H9 (cell line): ENCODE results near the gene MECR. TPM values are rescaled to one million over a fixed set of nuclear protein-coding genes. Genes with fewer than 3 reads are reported as not detected.

Source experiments
- DNase-seq: peaks from one replicate; pipeline ENCODE4 v3.0.0-alpha.2; 2017
- H2AFZ ChIP-seq: one replicate; pipeline ENCODE4 v1.6.1; 2013; ENCODE audit warnings: mild to moderate bottlenecking, low read length, control low read depth, moderate library complexity
- H2AK5ac ChIP-seq: 2 replicates; pipeline ENCODE4 v1.6.1; 2013; ENCODE audit warnings: low read length, control low read depth, mixed read lengths; ENCODE audit not compliant: insufficient read length
- H2BK120ac ChIP-seq: one replicate; pipeline ENCODE4 v1.6.1; 2013; ENCODE audit warnings: low read depth, mild to moderate bottlenecking, low read length, control low read depth, inconsistent platforms; ENCODE audit not compliant: poor library complexity, severe bottlenecking
- H2BK12ac ChIP-seq: 2 replicates; pipeline ENCODE4 v1.6.1; 2013; ENCODE audit warnings: low read length, control low read depth, mixed read lengths, low read depth; ENCODE audit not compliant: insufficient read length
- H2BK15ac ChIP-seq: 2 replicates; pipeline ENCODE4 v1.6.1; 2013; ENCODE audit warnings: low read depth, low read length, control low read depth
- H2BK20ac ChIP-seq: one replicate; pipeline ENCODE4 v1.6.1; 2013; ENCODE audit warnings: low read depth, mild to moderate bottlenecking, low read length, control low read depth, inconsistent platforms; ENCODE audit not compliant: poor library complexity, severe bottlenecking
- H2BK5ac ChIP-seq: 2 replicates; pipeline ENCODE4 v1.6.1; 2013; ENCODE audit warnings: low read length, control low read depth, mixed read lengths; ENCODE audit not compliant: insufficient read length
- H3K14ac ChIP-seq: 2 replicates; pipeline ENCODE4 v1.6.1; 2013; ENCODE audit warnings: low read length, control low read depth; ENCODE audit not compliant: insufficient read depth
- H3K18ac ChIP-seq: 2 replicates; pipeline ENCODE4 v1.6.1; 2013; ENCODE audit warnings: low read depth, mild to moderate bottlenecking, mixed read lengths, low read length, control low read depth; ENCODE audit not compliant: insufficient read length
- H3K23ac ChIP-seq: 2 replicates; pipeline ENCODE4 v1.6.1; 2013; ENCODE audit warnings: low read length, control low read depth, mixed read lengths, low read depth; ENCODE audit not compliant: insufficient read length
- H3K23me2 ChIP-seq: 2 replicates; pipeline ENCODE4 v1.6.1; 2013; ENCODE audit warnings: low read depth, mild to moderate bottlenecking, mixed read lengths, low read length, control low read depth; ENCODE audit not compliant: insufficient read length, poor library complexity, severe bottlenecking
- H3K27ac ChIP-seq: 2 replicates; pipeline ENCODE4 v1.5.1; 2013; ENCODE audit warnings: low read length, control low read depth, mixed read lengths, low read depth; ENCODE audit not compliant: insufficient read length
- H3K27me3 ChIP-seq: 2 replicates; pipeline ENCODE4 v1.6.1; 2013; ENCODE audit warnings: low read length, control low read depth, inconsistent platforms; ENCODE audit not compliant: insufficient read depth
- H3K4ac ChIP-seq: 2 replicates; pipeline ENCODE4 v1.6.1; 2013; ENCODE audit warnings: low read depth, mild to moderate bottlenecking, control low read depth, inconsistent platforms, low read length, moderate library complexity
- H3K4me1 ChIP-seq: 2 replicates; pipeline ENCODE4 v1.6.1; 2013; ENCODE audit warnings: low read length, control low read depth, inconsistent platforms; ENCODE audit not compliant: insufficient read depth
- H3K4me2 ChIP-seq: 2 replicates; pipeline ENCODE4 v1.6.1; 2013; ENCODE audit warnings: low read length, control low read depth, mixed read lengths; ENCODE audit not compliant: insufficient read length, insufficient read depth
- H3K56ac ChIP-seq: 2 replicates; pipeline ENCODE4 v1.6.1; 2013; ENCODE audit warnings: low read depth, mild to moderate bottlenecking, mixed read lengths, low read length, control low read depth; ENCODE audit not compliant: insufficient read length
- H3K79me1 ChIP-seq: 2 replicates; pipeline ENCODE4 v1.6.1; 2013; ENCODE audit warnings: low read depth, mild to moderate bottlenecking, moderate library complexity, low read length, control low read depth, inconsistent platforms; ENCODE audit not compliant: insufficient read depth, poor library complexity, severe bottlenecking
- H3K79me2 ChIP-seq: 2 replicates; pipeline ENCODE4 v1.6.1; 2013; ENCODE audit warnings: low read length, control low read depth, inconsistent platforms; ENCODE audit not compliant: insufficient read depth
- H3K9ac ChIP-seq: 2 replicates; pipeline ENCODE4 v1.6.1; 2013; ENCODE audit warnings: low read length, control low read depth, mixed read lengths; ENCODE audit not compliant: insufficient read length; ENCODE audit errors: extremely low read depth
- H3K9me3 ChIP-seq: one replicate; pipeline ENCODE4 v1.6.1; 2013; ENCODE audit warnings: low read depth, low read length, inconsistent platforms; ENCODE audit not compliant: control insufficient read depth
- H3T11ph ChIP-seq: one replicate; pipeline ENCODE4 v1.6.1; 2013; ENCODE audit warnings: mild to moderate bottlenecking, low read length, control low read depth, inconsistent platforms
- H4K20me1 ChIP-seq: one replicate; pipeline ENCODE4 v1.6.1; 2013; ENCODE audit not compliant: control insufficient read depth, insufficient read length, insufficient read depth
- H4K5ac ChIP-seq: 2 replicates; pipeline ENCODE4 v1.6.1; 2013; ENCODE audit warnings: low read depth, mild to moderate bottlenecking, mixed read lengths, low read length, control low read depth; ENCODE audit not compliant: insufficient read length
- H4K8ac ChIP-seq: replicated peaks from 2 replicates; pipeline ENCODE4 v1.6.1; 2013; ENCODE audit warnings: low read length, control low read depth, mixed read lengths, low read depth; ENCODE audit not compliant: insufficient read length
- H4K91ac ChIP-seq: 2 replicates; pipeline ENCODE4 v1.6.1; 2013; ENCODE audit warnings: low read depth, mild to moderate bottlenecking, moderate library complexity, mixed read lengths, low read length, control low read depth; ENCODE audit not compliant: insufficient read length
- H3K27ac Mint-ChIP-seq, 3 experiments: 2 replicates in 2 of 3; 3 replicates in 1 of 3; pipeline ENCODE4 v1.8.0; 2020 to 2021; ENCODE audit warnings: mixed read lengths in 3 of 3, mild to moderate bottlenecking in 1 of 3, moderate library complexity in 1 of 3
- H3K27me3 Mint-ChIP-seq: 2 replicates; pipeline ENCODE4 v1.8.0; 2021; ENCODE audit warnings: low read depth, mild to moderate bottlenecking, moderate library complexity, mixed read lengths
- H3K36me3 Mint-ChIP-seq, 3 experiments: 2 replicates in 2 of 3; 3 replicates in 1 of 3; pipeline ENCODE4 v1.8.0; 2020 to 2021; ENCODE audit warnings: low read depth in 3 of 3, mixed read lengths in 3 of 3; ENCODE audit not compliant: insufficient read depth in 1 of 3
- H3K4me1 Mint-ChIP-seq, 2 experiments: 2 replicates each; pipeline ENCODE4 v1.8.0; 2020; ENCODE audit warnings: mixed read lengths in 2 of 2
- H3K4me3 Mint-ChIP-seq, 2 experiments: 2 replicates in 1 of 2; 3 replicates in 1 of 2; pipeline ENCODE4 v1.8.0; 2020 to 2021; ENCODE audit warnings: mild to moderate bottlenecking in 2 of 2, mixed read lengths in 2 of 2, moderate library complexity in 1 of 2
- H3K9me3 Mint-ChIP-seq, 2 experiments: 2 replicates in 1 of 2; 3 replicates in 1 of 2; pipeline ENCODE4 v1.8.0; 2020; ENCODE audit warnings: mild to moderate bottlenecking in 2 of 2, mixed read lengths in 2 of 2, moderate library complexity in 1 of 2
- WGBS: extraction: QIAGEN DNeasy Blood & Tissue Kit; methylation state at CpG from one replicate; pipeline ENCODE4 v1.1.7; 2013; ENCODE audit warnings: missing lambda C conversion rate, low lambda C conversion rate, mixed read lengths; ENCODE audit not compliant: insufficient read length; ENCODE audit errors: extremely low coverage; 5-methylcytosine and 5-hydroxymethylcytosine counted together
- total RNA-seq: library from RNA; stranded (reverse); gene quantifications from 2 replicates; pipeline ENCODE4 v1.2.1, GENCODE V29; 2021
- TF ChIP-seq, protein P1 (sequence below): fragments of 200-600 bp; sonication (generic); conservative IDR thresholded peaks from 3 replicates; pipeline ENCODE4 v1.8.0; 2021; ENCODE audit warnings: antibody characterized with exemption, mild to moderate bottlenecking

The MECR gene
- total RNA-seq, 1 experiment from 2014 or later, result 30.9 TPM

DNA sequence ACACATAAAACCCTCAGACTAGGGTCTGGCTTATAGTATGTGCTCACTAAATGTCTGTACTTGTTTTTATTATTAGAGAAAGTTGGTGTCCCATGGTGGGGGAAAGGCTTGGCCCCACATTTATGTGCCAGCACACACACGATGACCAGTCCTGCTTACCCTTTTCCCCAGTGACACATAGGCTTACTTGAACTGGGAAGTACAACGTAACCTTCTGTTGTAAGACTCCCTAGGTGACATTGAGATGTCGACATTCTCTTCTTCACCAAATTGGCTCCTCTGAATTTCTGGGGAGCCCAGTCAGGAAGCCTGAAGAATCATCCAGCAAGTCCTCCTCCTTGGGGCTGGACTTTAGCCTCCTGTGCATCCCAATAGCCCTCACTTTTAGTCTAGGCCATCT is 1.7 kb upstream of the MECR start:
- H3T11ph ChIP-seq, result no peak overlapping the region
- WGBS, result no CpG with 5 or more reads among the region's 3 CpGs
- H2BK5ac ChIP-seq, result no peak overlapping the region
- H3K9me3 ChIP-seq, result no peaks in the 10 kb centered on the region
- Mint-ChIP-seq H3K27me3 (peaks cover 37% of the 10 kb centered on the region), H3K36me3 (peaks cover 0 to 5% (median 0%) of the 10 kb centered on the region in 3 experiments; a peak in 2 of 7 replicates), H3K27ac (no peak overlapping the region), H3K9me3 (peaks cover 3 to 6% of the 10 kb centered on the region in 2 experiments; a peak in 4 of 5 replicates), H3K4me1 (peaks cover 17 to 29% of the 10 kb centered on the region in 2 experiments), H3K4me3 (no peak overlapping the region)
- H3K23me2 ChIP-seq, result peaks cover 9% of the 10 kb centered on the region
- no peak overlapping the region for H3K4me2 ChIP-seq
- H2BK20ac ChIP-seq, result no peak overlapping the region
- H3K23ac ChIP-seq, result no peak overlapping the region
- no peak overlapping the region for H2BK12ac ChIP-seq
- H3K56ac ChIP-seq, result no peak overlapping the region
- peaks cover 8% of the 10 kb centered on the region; the same call in 1 of the 2 replicates for H3K27me3 ChIP-seq
- no peaks in the 10 kb centered on the region for H3K79me2 ChIP-seq
- DNase-seq, result no peak
- H2AK5ac ChIP-seq, result no peak overlapping the region
- no peaks in the 10 kb centered on the region for H3K79me1 ChIP-seq
- H4K20me1 ChIP-seq, result no peaks in the 10 kb centered on the region
- no peak overlapping the region for H3K4ac ChIP-seq
- no peak overlapping the region for H3K14ac ChIP-seq
- no peak overlapping the region for H2BK120ac ChIP-seq
- peaks cover 5% of the 10 kb centered on the region; the same call in 1 of the 2 replicates for H3K4me1 ChIP-seq
- H3K9ac ChIP-seq, result no peak overlapping the region
- H3K27ac ChIP-seq, result no peak overlapping the region
- no peak overlapping the region for H2AFZ ChIP-seq
- no peak overlapping the region for H2BK15ac ChIP-seq
- no peak overlapping the region for H4K5ac ChIP-seq
- H3K18ac ChIP-seq, result no peak overlapping the region
- no peak overlapping the region for H4K8ac ChIP-seq
- H4K91ac ChIP-seq, result no peak overlapping the region
- TF ChIP-seq, protein P1, sequence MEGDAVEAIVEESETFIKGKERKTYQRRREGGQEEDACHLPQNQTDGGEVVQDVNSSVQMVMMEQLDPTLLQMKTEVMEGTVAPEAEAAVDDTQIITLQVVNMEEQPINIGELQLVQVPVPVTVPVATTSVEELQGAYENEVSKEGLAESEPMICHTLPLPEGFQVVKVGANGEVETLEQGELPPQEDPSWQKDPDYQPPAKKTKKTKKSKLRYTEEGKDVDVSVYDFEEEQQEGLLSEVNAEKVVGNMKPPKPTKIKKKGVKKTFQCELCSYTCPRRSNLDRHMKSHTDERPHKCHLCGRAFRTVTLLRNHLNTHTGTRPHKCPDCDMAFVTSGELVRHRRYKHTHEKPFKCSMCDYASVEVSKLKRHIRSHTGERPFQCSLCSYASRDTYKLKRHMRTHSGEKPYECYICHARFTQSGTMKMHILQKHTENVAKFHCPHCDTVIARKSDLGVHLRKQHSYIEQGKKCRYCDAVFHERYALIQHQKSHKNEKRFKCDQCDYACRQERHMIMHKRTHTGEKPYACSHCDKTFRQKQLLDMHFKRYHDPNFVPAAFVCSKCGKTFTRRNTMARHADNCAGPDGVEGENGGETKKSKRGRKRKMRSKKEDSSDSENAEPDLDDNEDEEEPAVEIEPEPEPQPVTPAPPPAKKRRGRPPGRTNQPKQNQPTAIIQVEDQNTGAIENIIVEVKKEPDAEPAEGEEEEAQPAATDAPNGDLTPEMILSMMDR, result no peak
